ENCODE results near the gene ACY1. TPM values are rescaled to one million over a fixed set of nuclear protein-coding genes. Genes with fewer than 3 reads are reported as not detected.
"Not testable (repeated sequence)": the region's sequence is repeated elsewhere in the genome, so short reads cannot be mapped to it uniquely, and the experiment has no call there.

The ACY1 gene
- total RNA-seq, 1 donor from 2014 or later = 58.7 TPM

GRCh38 chr3:52022323-52023100 is 39.2 kb downstream of the ACY1 start:
- no peak overlapping the region for H3K27ac Mint-ChIP-seq
- peaks cover 3% of the 10 kb centered on the region for H3K4me1 Mint-ChIP-seq
- no peaks in the 10 kb centered on the region for H3K27me3 Mint-ChIP-seq
- intact Hi-C loops (cut with micrococcal nuclease) = no loop called here
- no peaks in the 10 kb centered on the region for H3K36me3 Mint-ChIP-seq (ENCODE audit: low read depth)
- no peak overlapping the region for H3K4me3 Mint-ChIP-seq
- no peak for DNase-seq
- H3K9me3 Mint-ChIP-seq = no peaks in the 10 kb centered on the region

DNA sequence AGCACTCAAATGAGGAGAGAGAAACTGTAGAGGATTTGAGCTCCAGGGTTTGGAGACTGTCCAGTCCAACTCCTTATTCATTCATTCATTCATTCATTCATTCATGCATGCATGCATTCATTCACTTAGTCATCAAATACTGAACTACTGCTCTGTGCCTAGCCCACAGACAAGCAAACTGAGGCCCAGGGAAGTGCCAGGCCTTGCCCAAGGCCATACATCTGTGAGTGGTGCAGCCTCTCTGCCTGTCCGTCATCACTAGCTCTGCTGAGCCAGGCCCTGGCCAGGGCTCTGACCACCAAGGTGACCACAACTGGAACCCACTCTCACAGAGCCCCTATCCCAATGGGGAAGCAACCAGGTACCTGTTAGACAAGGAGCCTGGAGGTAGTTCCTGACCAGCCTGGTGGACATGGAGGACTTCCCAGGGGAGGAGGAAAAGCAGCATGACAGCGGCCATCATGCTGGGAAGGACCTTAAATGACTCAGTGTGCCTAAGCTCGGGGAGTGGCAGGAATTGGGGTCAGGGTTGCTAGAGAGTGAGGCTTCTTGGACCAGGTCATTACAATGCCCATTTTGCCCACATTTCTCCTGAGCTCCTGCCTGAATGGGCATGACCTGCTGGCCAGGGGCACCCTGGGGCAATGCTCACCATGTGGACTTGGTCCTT is 39.9 kb downstream of the ACY1 start:
- no peak overlapping the region for H3K27ac Mint-ChIP-seq
- H3K36me3 Mint-ChIP-seq (ENCODE audit: low read depth) = no peaks in the 10 kb centered on the region
- no peaks in the 10 kb centered on the region for H3K9me3 Mint-ChIP-seq
- H3K27me3 Mint-ChIP-seq = no peaks in the 10 kb centered on the region
- H3K4me1 Mint-ChIP-seq = peaks cover 3% of the 10 kb centered on the region
- no peak for DNase-seq
- H3K4me3 Mint-ChIP-seq = no peak overlapping the region
- intact Hi-C loops (cut with micrococcal nuclease) = no loop called here

- no peaks in the 10 kb centered on the region for H3K9me3 Mint-ChIP-seq
- no peaks in the 10 kb centered on the region for H3K36me3 Mint-ChIP-seq (ENCODE audit: low read depth)
- DNase-seq = no peak
- intact Hi-C loops (cut with micrococcal nuclease) = no loop called here
- no peak overlapping the region for H3K4me3 Mint-ChIP-seq
- H3K4me1 Mint-ChIP-seq = peaks cover 3% of the 10 kb centered on the region
- H3K27ac Mint-ChIP-seq = no peak overlapping the region
- no peaks in the 10 kb centered on the region for H3K27me3 Mint-ChIP-seq
Measured at GRCh38 chr3:52023860-52024764, 40.8 kb downstream of the ACY1 start.

- Mint-ChIP-seq H3K36me3 (ENCODE audit: low read depth) (no peaks in the 10 kb centered on the region), H3K4me3 (no peak overlapping the region), H3K27ac (no peak overlapping the region), H3K9me3 (no peaks in the 10 kb centered on the region), H3K4me1 (peaks cover 3% of the 10 kb centered on the region), H3K27me3 (no peaks in the 10 kb centered on the region)
- no peak for DNase-seq
- intact Hi-C loops (cut with micrococcal nuclease) = no loop called here
Measured at GRCh38 chr3:52024765-52025452, 41.6 kb downstream of the ACY1 start.

DNA sequence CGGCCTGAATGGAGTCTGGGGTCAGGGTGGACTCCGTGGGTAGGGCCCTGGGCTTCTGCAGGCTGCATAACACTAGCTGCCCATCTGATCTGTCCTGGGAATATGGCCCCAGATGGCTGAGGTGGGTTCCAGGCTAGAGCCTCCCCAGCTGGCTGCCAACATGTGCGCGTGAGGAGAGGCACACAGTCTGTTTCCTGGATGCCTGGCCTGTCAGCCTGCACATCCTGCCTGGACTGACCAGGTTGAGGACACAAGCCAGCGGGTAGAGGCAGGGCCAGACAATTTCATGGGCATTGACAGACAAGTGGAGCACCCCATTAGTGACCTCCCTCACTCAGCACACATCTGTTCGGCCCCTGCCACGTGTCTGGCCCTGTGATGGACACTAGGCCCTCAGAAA is 42.1 kb downstream of the ACY1 start:
- Mint-ChIP-seq H3K4me1 (peaks cover 3% of the 10 kb centered on the region), H3K27ac (no peak overlapping the region), H3K27me3 (no peaks in the 10 kb centered on the region)

GRCh38 chr3:52026041-52026440 is 42.7 kb downstream of the ACY1 start:
- no peak for DNase-seq
- peaks cover 3% of the 10 kb centered on the region for H3K4me1 Mint-ChIP-seq
- no peaks in the 10 kb centered on the region for H3K27me3 Mint-ChIP-seq
- no peak overlapping the region for H3K4me3 Mint-ChIP-seq
- H3K36me3 Mint-ChIP-seq (ENCODE audit: low read depth) = no peaks in the 10 kb centered on the region
- intact Hi-C loops (cut with micrococcal nuclease) = no loop called here
- H3K9me3 Mint-ChIP-seq = no peaks in the 10 kb centered on the region
- no peak overlapping the region for H3K27ac Mint-ChIP-seq

More for the DNA sequence above, 42.1 kb downstream of the ACY1 start:
- intact Hi-C loops (cut with micrococcal nuclease) = no loop called here
- Mint-ChIP-seq H3K9me3 (no peaks in the 10 kb centered on the region), H3K36me3 (ENCODE audit: low read depth) (no peaks in the 10 kb centered on the region), H3K4me3 (no peak overlapping the region)
- no peak for DNase-seq

- Mint-ChIP-seq H3K27ac (no peak overlapping the region), H3K9me3 (no peaks in the 10 kb centered on the region), H3K4me1 (peaks cover 3% of the 10 kb centered on the region), H3K27me3 (no peaks in the 10 kb centered on the region), H3K4me3 (no peak overlapping the region), H3K36me3 (ENCODE audit: low read depth) (no peaks in the 10 kb centered on the region)
- DNase-seq = no peak
- intact Hi-C loops (cut with micrococcal nuclease) = no loop called here
Measured at GRCh38 chr3:52028572-52028971, 45.2 kb downstream of the ACY1 start.

DNA sequence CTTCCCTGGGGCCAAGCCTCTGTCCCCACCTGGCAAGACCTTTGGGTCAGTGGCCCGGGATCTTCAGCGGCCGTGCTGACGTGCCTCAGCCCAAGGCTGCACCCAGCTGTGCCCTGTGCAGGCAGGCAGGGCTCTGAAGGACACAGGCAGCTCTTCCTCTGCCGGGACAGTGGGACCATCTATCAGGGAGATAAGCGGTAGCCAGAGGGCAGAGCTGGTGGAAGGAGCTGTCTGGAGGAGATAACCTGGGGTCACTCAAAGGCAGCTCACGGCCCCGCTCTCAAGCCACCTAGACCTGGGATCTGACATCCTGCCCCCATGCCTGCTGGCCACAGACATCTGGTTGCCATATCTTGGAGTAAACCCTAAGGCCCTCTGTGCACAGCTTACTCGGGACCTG is 45.7 kb downstream of the ACY1 start:
- no peak overlapping the region for H3K4me3 Mint-ChIP-seq
- peaks cover 3% of the 10 kb centered on the region for H3K4me1 Mint-ChIP-seq
- no peaks in the 10 kb centered on the region for H3K9me3 Mint-ChIP-seq
- no peak overlapping the region for H3K27ac Mint-ChIP-seq
- H3K36me3 Mint-ChIP-seq (ENCODE audit: low read depth) = no peaks in the 10 kb centered on the region
- DNase-seq = no peak
- intact Hi-C loops (cut with micrococcal nuclease) = no loop called here
- H3K27me3 Mint-ChIP-seq = no peaks in the 10 kb centered on the region

DNA sequence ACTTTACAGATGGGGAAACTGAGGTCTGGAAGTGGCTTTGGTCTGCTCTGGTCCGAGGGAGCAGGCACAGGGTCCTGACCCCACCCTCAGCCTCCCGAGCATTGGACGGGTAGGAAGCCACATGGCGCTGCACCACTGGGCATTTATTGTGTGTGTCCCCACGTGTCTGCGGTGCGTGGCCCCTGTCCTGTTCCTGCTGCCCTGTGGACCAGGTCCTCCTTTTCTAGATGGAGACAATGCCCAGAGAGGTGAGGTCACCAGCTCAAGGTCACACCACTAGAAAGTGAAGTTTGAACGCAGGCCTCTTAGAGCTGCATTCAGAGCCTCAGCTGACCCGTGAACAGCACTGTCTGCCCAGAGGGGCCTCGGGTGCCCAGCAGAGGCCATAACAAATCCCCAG is 46.2 kb downstream of the ACY1 start:
- intact Hi-C loops (cut with micrococcal nuclease) = no loop called here
- Mint-ChIP-seq H3K9me3 (no peaks in the 10 kb centered on the region), H3K36me3 (ENCODE audit: low read depth) (no peaks in the 10 kb centered on the region), H3K4me1 (no peaks in the 10 kb centered on the region), H3K27me3 (no peaks in the 10 kb centered on the region), H3K4me3 (no peak overlapping the region), H3K27ac (no peak overlapping the region)
- DNase-seq = no peak

GRCh38 chr3:52030714-52031310 is 47.5 kb downstream of the ACY1 start:
- no peak for DNase-seq
- Mint-ChIP-seq H3K4me1 (no peaks in the 10 kb centered on the region), H3K27me3 (no peaks in the 10 kb centered on the region), H3K9me3 (no peaks in the 10 kb centered on the region), H3K27ac (no peak overlapping the region), H3K36me3 (ENCODE audit: low read depth) (no peaks in the 10 kb centered on the region), H3K4me3 (no peak overlapping the region)
- intact Hi-C loops (cut with micrococcal nuclease) = no loop called here

DNA sequence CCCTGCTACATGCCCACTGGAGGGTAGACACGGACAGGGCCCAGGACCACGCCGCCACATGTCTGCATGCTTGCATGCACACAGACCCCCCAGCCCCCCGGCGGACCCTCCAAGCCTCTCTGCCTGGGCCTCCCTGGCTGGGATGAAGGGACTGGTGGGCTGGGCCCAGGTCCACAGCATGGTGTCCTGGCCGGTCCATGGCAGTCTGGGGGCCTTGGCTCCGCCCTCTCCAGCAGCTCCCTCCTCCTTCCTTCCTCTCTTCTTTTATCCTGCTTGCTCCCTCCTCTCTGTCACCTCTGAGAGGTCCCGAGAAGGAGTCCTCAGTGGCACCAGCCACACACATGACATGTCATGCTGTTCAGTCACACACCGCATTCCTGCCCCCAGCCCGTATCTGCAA is 48.6 kb downstream of the ACY1 start:
- Mint-ChIP-seq H3K27ac (no peak overlapping the region), H3K36me3 (ENCODE audit: low read depth) (no peaks in the 10 kb centered on the region), H3K4me3 (no peak overlapping the region), H3K27me3 (no peaks in the 10 kb centered on the region), H3K9me3 (no peaks in the 10 kb centered on the region), H3K4me1 (no peaks in the 10 kb centered on the region)
- DNase-seq = no peak
- intact Hi-C loops (cut with micrococcal nuclease) = no loop called here

GRCh38 chr3:52032702-52033408 is 49.5 kb downstream of the ACY1 start:
- no peak overlapping the region for H3K4me3 Mint-ChIP-seq
- intact Hi-C loops (cut with micrococcal nuclease) = no loop called here
- H3K4me1 Mint-ChIP-seq = no peaks in the 10 kb centered on the region

GRCh38 chr3:52033748-52034147 is 50.4 kb downstream of the ACY1 start:
- H3K36me3 Mint-ChIP-seq (ENCODE audit: low read depth); H3K27me3 Mint-ChIP-seq; H3K27ac Mint-ChIP-seq; DNase-seq; H3K9me3 Mint-ChIP-seq; H3K4me1 Mint-ChIP-seq; intact Hi-C loops (cut with micrococcal nuclease); H3K4me3 Mint-ChIP-seq: not testable (repeated sequence)

More at GRCh38 chr3:52032702-52033408, 49.5 kb downstream of the ACY1 start:
- Mint-ChIP-seq H3K27me3 (no peaks in the 10 kb centered on the region), H3K36me3 (ENCODE audit: low read depth) (no peaks in the 10 kb centered on the region), H3K27ac (no peak overlapping the region), H3K9me3 (no peaks in the 10 kb centered on the region)
- DNase-seq = no peak

Data from activated CD4-positive, alpha-beta T cell treated with anti-CD3 and anti-CD28 coated beads, Interleukin-2, amount 10 ng/mL, durations not matched to agents 24 days and 14 days (primary cell).